ENCODE data around the gene IZUMO1. TPM values are rescaled to one million over a fixed set of nuclear protein-coding genes. Genes with fewer than 3 reads are reported as not detected.

IZUMO1 gene
- total and polyA plus RNA-seq, 2 of the 13 experiments (the other 11 are each of a cell fraction or from before 2014, with no cell fraction given) = 0.07 to 0.22 TPM

GRCh38 chr19:48718711-48719231 is 27.9 kb downstream of the IZUMO1 start (continued):
- TF ChIP-seq, protein P1, sequence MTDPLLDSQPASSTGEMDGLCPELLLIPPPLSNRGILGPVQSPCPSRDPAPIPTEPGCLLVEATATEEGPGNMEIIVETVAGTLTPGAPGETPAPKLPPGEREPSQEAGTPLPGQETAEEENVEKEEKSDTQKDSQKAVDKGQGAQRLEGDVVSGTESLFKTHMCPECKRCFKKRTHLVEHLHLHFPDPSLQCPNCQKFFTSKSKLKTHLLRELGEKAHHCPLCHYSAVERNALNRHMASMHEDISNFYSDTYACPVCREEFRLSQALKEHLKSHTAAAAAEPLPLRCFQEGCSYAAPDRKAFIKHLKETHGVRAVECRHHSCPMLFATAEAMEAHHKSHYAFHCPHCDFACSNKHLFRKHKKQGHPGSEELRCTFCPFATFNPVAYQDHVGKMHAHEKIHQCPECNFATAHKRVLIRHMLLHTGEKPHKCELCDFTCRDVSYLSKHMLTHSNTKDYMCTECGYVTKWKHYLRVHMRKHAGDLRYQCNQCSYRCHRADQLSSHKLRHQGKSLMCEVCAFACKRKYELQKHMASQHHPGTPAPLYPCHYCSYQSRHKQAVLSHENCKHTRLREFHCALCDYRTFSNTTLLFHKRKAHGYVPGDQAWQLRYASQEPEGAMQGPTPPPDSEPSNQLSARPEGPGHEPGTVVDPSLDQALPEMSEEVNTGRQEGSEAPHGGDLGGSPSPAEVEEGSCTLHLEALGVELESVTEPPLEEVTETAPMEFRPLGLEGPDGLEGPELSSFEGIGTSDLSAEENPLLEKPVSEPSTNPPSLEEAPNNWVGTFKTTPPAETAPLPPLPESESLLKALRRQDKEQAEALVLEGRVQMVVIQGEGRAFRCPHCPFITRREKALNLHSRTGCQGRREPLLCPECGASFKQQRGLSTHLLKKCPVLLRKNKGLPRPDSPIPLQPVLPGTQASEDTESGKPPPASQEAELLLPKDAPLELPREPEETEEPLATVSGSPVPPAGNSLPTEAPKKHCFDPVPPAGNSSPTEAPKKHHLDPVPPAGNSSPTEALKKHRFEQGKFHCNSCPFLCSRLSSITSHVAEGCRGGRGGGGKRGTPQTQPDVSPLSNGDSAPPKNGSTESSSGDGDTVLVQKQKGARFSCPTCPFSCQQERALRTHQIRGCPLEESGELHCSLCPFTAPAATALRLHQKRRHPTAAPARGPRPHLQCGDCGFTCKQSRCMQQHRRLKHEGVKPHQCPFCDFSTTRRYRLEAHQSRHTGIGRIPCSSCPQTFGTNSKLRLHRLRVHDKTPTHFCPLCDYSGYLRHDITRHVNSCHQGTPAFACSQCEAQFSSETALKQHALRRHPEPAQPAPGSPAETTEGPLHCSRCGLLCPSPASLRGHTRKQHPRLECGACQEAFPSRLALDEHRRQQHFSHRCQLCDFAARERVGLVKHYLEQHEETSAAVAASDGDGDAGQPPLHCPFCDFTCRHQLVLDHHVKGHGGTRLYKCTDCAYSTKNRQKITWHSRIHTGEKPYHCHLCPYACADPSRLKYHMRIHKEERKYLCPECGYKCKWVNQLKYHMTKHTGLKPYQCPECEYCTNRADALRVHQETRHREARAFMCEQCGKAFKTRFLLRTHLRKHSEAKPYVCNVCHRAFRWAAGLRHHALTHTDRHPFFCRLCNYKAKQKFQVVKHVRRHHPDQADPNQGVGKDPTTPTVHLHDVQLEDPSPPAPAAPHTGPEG (CRISPR knock-in tag; IDR thresholded peaks at IDR 0.05) = no peak; the same call in 1 of the 2 replicates
- peak; percentile 65; the same call in 1 of the 2 replicates for TF ChIP-seq ETV5 (CRISPR knock-in tag; IDR thresholded peaks at IDR 0.05; ENCODE audit: borderline replicate concordance)
- no peak for TF ChIP-seq ZNF557 (CRISPR knock-in tag; IDR thresholded peaks at IDR 0.05)
- TF ChIP-seq ZNF232 (CRISPR knock-in tag; IDR thresholded peaks at IDR 0.05; ENCODE audit: borderline replicate concordance) = no peak
- TF ChIP-seq POLR2AphosphoS2 (IDR thresholded peaks at IDR 0.05; ENCODE audit: low read depth, low read length) = no peak
- no peak for TF ChIP-seq ATAD3A (CRISPR knock-in tag; IDR thresholded peaks at IDR 0.05)
- TF ChIP-seq ATM (IDR thresholded peaks at IDR 0.05; ENCODE audit: borderline replicate concordance) = peak; percentile 66; the same call in 1 of the 2 replicates
- no peak for TF ChIP-seq SCMH1 (CRISPR knock-in tag; IDR thresholded peaks at IDR 0.05; ENCODE audit: borderline replicate concordance)
- no peak for TF ChIP-seq ZNF577 (CRISPR knock-in tag; IDR thresholded peaks at IDR 0.05; ENCODE audit: borderline replicate concordance, low read depth)
- no peak for TF ChIP-seq ZNF224 (CRISPR knock-in tag; IDR thresholded peaks at IDR 0.05)
- no peak for TF ChIP-seq ZNF549 (CRISPR knock-in tag; IDR thresholded peaks at IDR 0.05)
- TF ChIP-seq, protein P2, sequence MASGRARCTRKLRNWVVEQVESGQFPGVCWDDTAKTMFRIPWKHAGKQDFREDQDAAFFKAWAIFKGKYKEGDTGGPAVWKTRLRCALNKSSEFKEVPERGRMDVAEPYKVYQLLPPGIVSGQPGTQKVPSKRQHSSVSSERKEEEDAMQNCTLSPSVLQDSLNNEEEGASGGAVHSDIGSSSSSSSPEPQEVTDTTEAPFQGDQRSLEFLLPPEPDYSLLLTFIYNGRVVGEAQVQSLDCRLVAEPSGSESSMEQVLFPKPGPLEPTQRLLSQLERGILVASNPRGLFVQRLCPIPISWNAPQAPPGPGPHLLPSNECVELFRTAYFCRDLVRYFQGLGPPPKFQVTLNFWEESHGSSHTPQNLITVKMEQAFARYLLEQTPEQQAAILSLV (CRISPR knock-in tag; IDR thresholded peaks at IDR 0.05; ENCODE audit: borderline replicate concordance) = no peak
- no peak for TF ChIP-seq CENPT (CRISPR knock-in tag; IDR thresholded peaks at IDR 0.05; ENCODE audit: low read depth)
- TF ChIP-seq CHCHD3 (CRISPR knock-in tag; IDR thresholded peaks at IDR 0.05) = no peak
- no peak for TF ChIP-seq ZNF672 (CRISPR knock-in tag; IDR thresholded peaks at IDR 0.05)
- peak; percentile 73 for TF ChIP-seq NCOA2 (CRISPR knock-in tag; IDR thresholded peaks at IDR 0.05)
- TF ChIP-seq, protein P3, sequence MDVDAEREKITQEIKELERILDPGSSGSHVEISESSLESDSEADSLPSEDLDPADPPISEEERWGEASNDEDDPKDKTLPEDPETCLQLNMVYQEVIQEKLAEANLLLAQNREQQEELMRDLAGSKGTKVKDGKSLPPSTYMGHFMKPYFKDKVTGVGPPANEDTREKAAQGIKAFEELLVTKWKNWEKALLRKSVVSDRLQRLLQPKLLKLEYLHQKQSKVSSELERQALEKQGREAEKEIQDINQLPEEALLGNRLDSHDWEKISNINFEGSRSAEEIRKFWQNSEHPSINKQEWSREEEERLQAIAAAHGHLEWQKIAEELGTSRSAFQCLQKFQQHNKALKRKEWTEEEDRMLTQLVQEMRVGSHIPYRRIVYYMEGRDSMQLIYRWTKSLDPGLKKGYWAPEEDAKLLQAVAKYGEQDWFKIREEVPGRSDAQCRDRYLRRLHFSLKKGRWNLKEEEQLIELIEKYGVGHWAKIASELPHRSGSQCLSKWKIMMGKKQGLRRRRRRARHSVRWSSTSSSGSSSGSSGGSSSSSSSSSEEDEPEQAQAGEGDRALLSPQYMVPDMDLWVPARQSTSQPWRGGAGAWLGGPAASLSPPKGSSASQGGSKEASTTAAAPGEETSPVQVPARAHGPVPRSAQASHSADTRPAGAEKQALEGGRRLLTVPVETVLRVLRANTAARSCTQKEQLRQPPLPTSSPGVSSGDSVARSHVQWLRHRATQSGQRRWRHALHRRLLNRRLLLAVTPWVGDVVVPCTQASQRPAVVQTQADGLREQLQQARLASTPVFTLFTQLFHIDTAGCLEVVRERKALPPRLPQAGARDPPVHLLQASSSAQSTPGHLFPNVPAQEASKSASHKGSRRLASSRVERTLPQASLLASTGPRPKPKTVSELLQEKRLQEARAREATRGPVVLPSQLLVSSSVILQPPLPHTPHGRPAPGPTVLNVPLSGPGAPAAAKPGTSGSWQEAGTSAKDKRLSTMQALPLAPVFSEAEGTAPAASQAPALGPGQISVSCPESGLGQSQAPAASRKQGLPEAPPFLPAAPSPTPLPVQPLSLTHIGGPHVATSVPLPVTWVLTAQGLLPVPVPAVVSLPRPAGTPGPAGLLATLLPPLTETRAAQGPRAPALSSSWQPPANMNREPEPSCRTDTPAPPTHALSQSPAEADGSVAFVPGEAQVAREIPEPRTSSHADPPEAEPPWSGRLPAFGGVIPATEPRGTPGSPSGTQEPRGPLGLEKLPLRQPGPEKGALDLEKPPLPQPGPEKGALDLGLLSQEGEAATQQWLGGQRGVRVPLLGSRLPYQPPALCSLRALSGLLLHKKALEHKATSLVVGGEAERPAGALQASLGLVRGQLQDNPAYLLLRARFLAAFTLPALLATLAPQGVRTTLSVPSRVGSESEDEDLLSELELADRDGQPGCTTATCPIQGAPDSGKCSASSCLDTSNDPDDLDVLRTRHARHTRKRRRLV (CRISPR knock-in tag; IDR thresholded peaks at IDR 0.05) = no peak; the same call in 1 of the 2 replicates
- peak; percentile 38; the same call in 1 of the 2 replicates for TF ChIP-seq HNF4G (IDR thresholded peaks at IDR 0.05; ENCODE audit: borderline replicate concordance, low read depth, low read length)
- TF ChIP-seq HNF4G (CRISPR knock-in tag; IDR thresholded peaks at IDR 0.05; ENCODE audit: borderline replicate concordance, low read depth) = no peak

Data from HepG2 (cell line).